IMR-90 (cell line): ENCODE measurements around the gene HHIPL1.

Source experiments
- CEBPB ChIP-seq: IDR thresholded peaks from 2 replicates; pipeline ENCODE4 v1.6.1; 2012; ENCODE audit warnings: low read depth, low read length, improper control_type of control experiment
- CTCF ChIP-seq: conservative IDR thresholded peaks from 2 replicates; pipeline ENCODE4 v1.5.1; 2012; ENCODE audit warnings: mild to moderate bottlenecking, low read depth, low read length, improper control_type of control experiment
- ELK1 ChIP-seq: fragments of 150-350 bp; IDR thresholded peaks from 2 replicates; pipeline ENCODE4 v1.6.1; 2016; ENCODE audit warnings: low read depth, mild to moderate bottlenecking, low read length, moderate library complexity, borderline replicate concordance
- FOS ChIP-seq: fragments of 150-350 bp; IDR thresholded peaks from 2 replicates; pipeline ENCODE4 v1.6.1; 2016; ENCODE audit warnings: low read depth, low read length
- MAFK ChIP-seq: IDR thresholded peaks from 2 replicates; pipeline ENCODE4 v1.6.1; 2012; ENCODE audit warnings: low read depth, low read length, improper control_type of control experiment
- MXI1 ChIP-seq: IDR thresholded peaks from 2 replicates; pipeline ENCODE4 v1.6.1; 2012; ENCODE audit warnings: low read depth, mild to moderate bottlenecking, low read length, moderate library complexity, borderline replicate concordance
- NFE2L2 ChIP-seq: fragments of 150-350 bp; IDR thresholded peaks from 2 replicates; pipeline ENCODE4 v1.6.1; 2016; ENCODE audit warnings: low read depth, mild to moderate bottlenecking, low read length
- POLR2A ChIP-seq: IDR thresholded peaks from 2 replicates; pipeline ENCODE4 v1.6.1; 2012; ENCODE audit warnings: mild to moderate bottlenecking, low read depth, low read length
- RAD21 ChIP-seq: IDR thresholded peaks from 2 replicates; pipeline ENCODE4 v1.6.1; 2012; ENCODE audit warnings: low read length, improper control_type of control experiment
- RCOR1 ChIP-seq: IDR thresholded peaks from 2 replicates; pipeline ENCODE4 v1.6.1; 2012; ENCODE audit warnings: mild to moderate bottlenecking, low read length, improper control_type of control experiment; ENCODE audit not compliant: insufficient replicate concordance
- SMC3 ChIP-seq: fragments of 150-350 bp; IDR thresholded peaks from 2 replicates; pipeline ENCODE4 v1.6.1; 2016; ENCODE audit warnings: low read depth, mild to moderate bottlenecking, antibody characterized with exemption, low read length, moderate library complexity

- TF ChIP-seq CEBPB, result no peak
- no peak for TF ChIP-seq CTCF
- TF ChIP-seq RAD21, result no peak
- no peak for TF ChIP-seq POLR2A
- no peak for TF ChIP-seq MAFK
- TF ChIP-seq ELK1, result no peak
- no peak for TF ChIP-seq FOS
- no peak for TF ChIP-seq RCOR1
- TF ChIP-seq MXI1, result no peak
- TF ChIP-seq NFE2L2, result no peak
- no peak for TF ChIP-seq SMC3
Measured at GRCh38 chr14:99726538-99727095, 81.7 kb downstream of the HHIPL1 start.
